Skeletal muscle tissue (tissue), 4 donors: ENCODE measurements around the gene SLC8A2. TPM values are rescaled to one million over a fixed set of nuclear protein-coding genes. Genes with fewer than 3 reads are reported as not detected.

Source experiments
- H3K27ac ChIP-seq: one replicate; pipeline ENCODE4 v1.7.0; 2013; ENCODE audit warnings: mild to moderate bottlenecking, low read depth, low read length, inconsistent platforms
- H3K27me3 ChIP-seq, 3 donors: one replicate each; pipeline ENCODE4 v1.7.0; 2013; ENCODE audit warnings: low read length in 3 of 3; ENCODE audit not compliant: control insufficient read depth in 3 of 3, insufficient read depth in 3 of 3
- H3K36me3 ChIP-seq, 3 donors: one replicate each; pipeline ENCODE4 v1.7.0; 2013; ENCODE audit warnings: low read length in 3 of 3; ENCODE audit not compliant: control insufficient read depth in 3 of 3, insufficient read depth in 3 of 3
- H3K4me1 ChIP-seq, 3 donors: one replicate each; pipeline ENCODE4 v1.7.0; 2013; ENCODE audit warnings: low read length in 3 of 3, mild to moderate bottlenecking in 3 of 3; ENCODE audit not compliant: control insufficient read depth in 3 of 3, insufficient read depth in 3 of 3
- H3K4me3 ChIP-seq, 3 donors: one replicate each; pipeline ENCODE4 v1.7.0; 2013; ENCODE audit warnings: low read length in 3 of 3
- H3K9ac ChIP-seq, 3 donors: one replicate each; pipeline ENCODE4 v1.7.0; 2013; ENCODE audit warnings: low read length in 3 of 3, mild to moderate bottlenecking in 3 of 3, moderate library complexity in 2 of 3, low read depth in 1 of 3
- H3K9me3 ChIP-seq, 3 donors: one replicate each; pipeline ENCODE4 v1.7.0; 2013; ENCODE audit warnings: low read length in 3 of 3; ENCODE audit not compliant: control insufficient read depth in 3 of 3
- total RNA-seq: library from RNA; depleted of rRNA; stranded (reverse); fragments of >200 nt; gene quantifications from one replicate; pipeline ENCODE4 v1.2.3, GENCODE V29; 2014
- donor health status: Osteomylitis.

SLC8A2 gene
- total RNA-seq, 1 donor from 2014 or later = under 0.01 TPM

GRCh38 chr19:47378246-47378645 is 93.4 kb downstream of the SLC8A2 start:
- H3K4me1 ChIP-seq = peaks cover 9 to 21% (median 15%) of the 10 kb centered on the region in 3 donors
- H3K4me3 ChIP-seq = no peak overlapping the region
- no peak overlapping the region for H3K27ac ChIP-seq
- peaks cover 58 to 66% (median 60%) of the 10 kb centered on the region in 3 donors for H3K36me3 ChIP-seq
- no peaks in the 10 kb centered on the region for H3K9me3 ChIP-seq
- no peaks in the 10 kb centered on the region for H3K27me3 ChIP-seq
- H3K9ac ChIP-seq = no peak overlapping the region

Other genes with a start within 250 kb of the SLC8A2 start
- 2.6 TPM for gene BBC3, start 240.7 kb downstream of the SLC8A2 start, total RNA-seq
- gene CCDC9, start 215.4 kb downstream of the SLC8A2 start, total RNA-seq = 4.2 TPM
- 1.6 TPM for gene INAFM1, start 197.0 kb downstream of the SLC8A2 start, total RNA-seq
- 1.0 TPM for gene C5AR1, start 162.0 kb downstream of the SLC8A2 start, total RNA-seq
- gene C5AR2, start 139.7 kb downstream of the SLC8A2 start, total RNA-seq = 0.52 TPM
- 7.8 TPM for gene DHX34, start 122.6 kb downstream of the SLC8A2 start, total RNA-seq
- gene MEIS3, start 52.4 kb downstream of the SLC8A2 start, total RNA-seq = 9.4 TPM
- gene KPTN, start 12.3 kb upstream of the SLC8A2 start, total RNA-seq = 2.1 TPM
- gene NAPA, start 43.2 kb upstream of the SLC8A2 start, total RNA-seq = 28.2 TPM
- gene ZNF541, start 101.3 kb upstream of the SLC8A2 start, total RNA-seq = not detected
- 3.7 TPM for gene BICRA, start 137.2 kb upstream of the SLC8A2 start, total RNA-seq
- 63.2 TPM for gene EHD2, start 241.5 kb upstream of the SLC8A2 start, total RNA-seq